RWPE1 (cell line): Measurements from ENCODE around the gene APLF.

Source experiments
- CTCF ChIA-PET: fragments of 350-600 bp; sonication (Branson Sonifier 250); formaldehyde crosslinking; extraction: SDS; loops from one replicate; lab custom pipeline; 2021; lab: Yijun Ruan, JAX
- POLR2A ChIA-PET: fragments of 400-600 bp; formaldehyde crosslinking; extraction: SDS; loops from one replicate; lab custom pipeline; 2020; ENCODE audit warnings: antibody characterized with exemption; ENCODE audit not compliant: low non-redundant PET; lab: Yijun Ruan, JAX
- DNase-seq: peaks from one replicate; pipeline ENCODE4 v3.0.0; 2012; ENCODE audit warnings: low spot score
- H3K27ac ChIP-seq: fragments of 450-650 bp; 2 replicates; pipeline ENCODE4 v1.5.1; 2017
- CTCF ChIP-seq: fragments of 450-650 bp; conservative IDR thresholded peaks from 2 replicates; pipeline ENCODE4 v1.5.1; 2017; ENCODE audit warnings: low read depth, mild to moderate bottlenecking

APLF gene

GRCh38 chr2:68605939-68606338, 138.6 kb downstream of the APLF start:
- DNase-seq, result no peak
- CTCF ChIA-PET, result no interaction called here
- POLR2A ChIA-PET, result no interaction called here
- no peak for TF ChIP-seq CTCF
- H3K27ac ChIP-seq, result no peak overlapping the region

GRCh38 chr2:68606759-68607158, 139.4 kb downstream of the APLF start:
- POLR2A ChIA-PET, result no interaction called here
- TF ChIP-seq CTCF, result no peak

GRCh38 chr2:68607837-68608236, 140.5 kb downstream of the APLF start:
- ChIA-PET CTCF (interaction anchor here (0.6 kb wide), 1 partner anchor 302 kb away, joined by 4 read pairs; no protein-coding TSS in a partner anchor), POLR2A (no interaction called here)
- H3K27ac ChIP-seq, result no peak overlapping the region
- no peak for TF ChIP-seq CTCF
- DNase-seq, result no peak

More at GRCh38 chr2:68606759-68607158, 139.4 kb downstream of the APLF start:
- no peak overlapping the region for H3K27ac ChIP-seq
- CTCF ChIA-PET, result no interaction called here
- DNase-seq, result no peak

- no peak for TF ChIP-seq CTCF
- ChIA-PET POLR2A (no interaction called here), CTCF (interaction anchor here (0.7 kb wide), 1 partner anchor 1958 kb away, joined by 4 read pairs; no protein-coding TSS in a partner anchor)
- H3K27ac ChIP-seq, result no peak overlapping the region
- no peak for DNase-seq
Measured at GRCh38 chr2:68612765-68613519, 145.6 kb downstream of the APLF start.

GRCh38 chr2:68620772-68621171, 153.4 kb downstream of the APLF start:
- CTCF ChIA-PET, result interaction anchor here (0.6 kb wide), 1 partner anchor 101 kb away, joined by 3 read pairs; no protein-coding TSS in a partner anchor
- no peak overlapping the region for H3K27ac ChIP-seq
- POLR2A ChIA-PET, result no interaction called here
- TF ChIP-seq CTCF, result no peak
- DNase-seq, result no peak

GRCh38 chr2:68623820-68624219, 156.4 kb downstream of the APLF start:
- no peak overlapping the region for H3K27ac ChIP-seq
- TF ChIP-seq CTCF, result no peak
- ChIA-PET CTCF (interaction anchor here (0.6 kb wide), 1 partner anchor 324 kb away, joined by 8 read pairs; no protein-coding TSS in a partner anchor), POLR2A (no interaction called here)
- no peak for DNase-seq
